ENCODE results near the gene METAP2.

METAP2 gene

GRCh38 chr12:95553197-95553943 lies 79.4 kb downstream of the METAP2 start:
- Histone ChIP-seq H3F3A (ENCODE audit: insufficient read depth) (no peaks in the 10 kb centered on the region), H3K9me2 (replicated peaks; ENCODE audit: insufficient read depth, low read length) (no peaks in the 10 kb centered on the region), H3K9me3 (ENCODE audit: insufficient read depth, low read length) (no peaks in the 10 kb centered on the region), H3K79me2 (ENCODE audit: insufficient read depth, low read length) (no peaks in the 10 kb centered on the region), H3K4me3 (ENCODE audit: insufficient read depth, low read length, poor library complexity, severe bottlenecking) (no peak overlapping the region), H3K36me3 (ENCODE audit: low read length) (no peaks in the 10 kb centered on the region), H2AFZ (ENCODE audit: low read depth, low read length, severe bottlenecking) (no peak overlapping the region), H3K27ac (ENCODE audit: low read depth, low read length) (no peak overlapping the region), H3K27me3 (ENCODE audit: low read length) (no peaks in the 10 kb centered on the region), H3K4me2 (ENCODE audit: low read depth, low read length, poor library complexity, severe bottlenecking) (no peak overlapping the region), H4K20me1 (ENCODE audit: low read depth, low read length) (no peaks in the 10 kb centered on the region), H3K9ac (ENCODE audit: low read length) (no peak overlapping the region)
- TF ChIP-seq EZH2phosphoT487 (conservative IDR thresholded peaks at IDR 0.05; ENCODE audit: low read length) (no peak), CTCF (IDR thresholded peaks at IDR 0.05; ENCODE audit: insufficient read depth, low read length, poor library complexity, severe bottlenecking) (no peak)

DNA sequence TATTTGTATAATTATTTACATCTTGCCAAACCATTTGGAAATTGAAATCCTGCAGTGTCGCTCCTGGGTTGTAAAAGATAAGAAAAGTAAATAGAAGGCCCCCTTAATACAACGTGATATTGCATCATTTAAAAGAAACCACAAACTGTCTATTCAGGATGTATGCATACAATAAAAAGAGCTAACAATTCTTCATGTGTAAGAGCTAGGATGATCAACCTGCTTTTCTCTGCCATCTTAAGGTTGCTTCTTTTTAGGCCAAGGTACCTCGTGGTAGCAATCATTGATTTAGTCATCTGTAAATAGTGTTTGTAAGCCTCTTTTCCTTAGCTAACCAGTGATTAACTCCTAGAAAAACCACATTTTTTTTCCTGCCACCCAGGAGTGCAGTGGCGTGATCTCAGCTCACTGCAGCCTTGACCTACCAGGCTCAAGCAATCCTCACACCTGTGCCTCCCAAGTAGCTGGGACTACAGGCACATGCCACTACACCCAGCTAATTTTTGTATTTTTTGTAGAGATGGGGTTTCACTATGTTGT lies 80.7 kb downstream of the METAP2 start:
- Histone ChIP-seq H3K27ac (ENCODE audit: low read depth, low read length) (no peak overlapping the region), H3K79me2 (ENCODE audit: insufficient read depth, low read length) (no peaks in the 10 kb centered on the region), H3K36me3 (ENCODE audit: low read length) (no peaks in the 10 kb centered on the region), H2AFZ (ENCODE audit: low read depth, low read length, severe bottlenecking) (no peak overlapping the region), H3K9me3 (ENCODE audit: insufficient read depth, low read length) (no peaks in the 10 kb centered on the region), H3K27me3 (ENCODE audit: low read length) (no peaks in the 10 kb centered on the region), H4K20me1 (ENCODE audit: low read depth, low read length) (no peaks in the 10 kb centered on the region), H3K9me2 (replicated peaks; ENCODE audit: insufficient read depth, low read length) (no peaks in the 10 kb centered on the region), H3K9ac (ENCODE audit: low read length) (no peak overlapping the region), H3K4me3 (ENCODE audit: insufficient read depth, low read length, poor library complexity, severe bottlenecking) (no peak overlapping the region), H3F3A (ENCODE audit: insufficient read depth) (no peaks in the 10 kb centered on the region), H3K4me2 (ENCODE audit: low read depth, low read length, poor library complexity, severe bottlenecking) (no peak overlapping the region)
- TF ChIP-seq CTCF (IDR thresholded peaks at IDR 0.05; ENCODE audit: insufficient read depth, low read length, poor library complexity, severe bottlenecking): no peak
- TF ChIP-seq EZH2phosphoT487 (conservative IDR thresholded peaks at IDR 0.05; ENCODE audit: low read length): no peak

DNA sequence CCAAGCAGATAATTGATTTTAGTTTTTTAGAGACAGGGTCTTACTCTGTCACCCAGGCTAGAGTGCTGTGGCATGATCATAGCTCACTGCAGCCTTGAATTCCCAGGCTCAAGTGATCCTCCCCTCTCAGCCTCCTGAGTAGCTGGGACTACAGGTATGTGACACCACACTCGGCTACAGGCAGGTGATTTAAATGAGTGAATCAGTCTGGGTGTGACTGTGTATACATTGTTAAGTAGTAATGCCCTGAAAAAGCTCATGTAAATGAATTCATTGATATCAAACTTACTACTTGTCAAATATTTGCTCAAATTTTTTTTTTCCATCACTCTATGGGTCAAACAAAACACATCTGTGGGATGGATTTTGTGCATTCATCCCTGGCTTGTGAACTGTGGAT lies 83.7 kb downstream of the METAP2 start:
- Histone ChIP-seq H3K27ac (ENCODE audit: low read depth, low read length) (no peak overlapping the region), H2AFZ (ENCODE audit: low read depth, low read length, severe bottlenecking) (no peak overlapping the region), H4K20me1 (ENCODE audit: low read depth, low read length) (no peaks in the 10 kb centered on the region), H3K4me3 (ENCODE audit: insufficient read depth, low read length, poor library complexity, severe bottlenecking) (no peak overlapping the region), H3K9ac (ENCODE audit: low read length) (no peak overlapping the region), H3F3A (ENCODE audit: insufficient read depth) (no peaks in the 10 kb centered on the region), H3K9me3 (ENCODE audit: insufficient read depth, low read length) (no peaks in the 10 kb centered on the region), H3K4me2 (ENCODE audit: low read depth, low read length, poor library complexity, severe bottlenecking) (no peak overlapping the region), H3K36me3 (ENCODE audit: low read length) (no peaks in the 10 kb centered on the region), H3K79me2 (ENCODE audit: insufficient read depth, low read length) (no peaks in the 10 kb centered on the region), H3K9me2 (replicated peaks; ENCODE audit: insufficient read depth, low read length) (no peaks in the 10 kb centered on the region), H3K27me3 (ENCODE audit: low read length) (no peaks in the 10 kb centered on the region)
- TF ChIP-seq EZH2phosphoT487 (conservative IDR thresholded peaks at IDR 0.05; ENCODE audit: low read length) (no peak), CTCF (IDR thresholded peaks at IDR 0.05; ENCODE audit: insufficient read depth, low read length, poor library complexity, severe bottlenecking) (no peak)
